CD14-positive monocyte (primary cell): Measurements from ENCODE around the gene KRTAP5-5. TPM values are rescaled to one million over a fixed set of nuclear protein-coding genes. Genes with fewer than 3 reads are reported as not detected.

Experiments used
- DNase-seq, 3 donors: peaks; one replicate each; pipeline ENCODE4 v3.0.0-alpha.2; 2011 to 2022
- H2AFZ ChIP-seq: 2 replicates; pipeline ENCODE4 v1.6.0; 2012; ENCODE audit warnings: mild to moderate bottlenecking, low read depth, low read length, inconsistent platforms; ENCODE audit not compliant: insufficient read depth, poor library complexity, severe bottlenecking
- H3K27ac ChIP-seq, 2 donors: 1 replicate in 1 of 2; 2 replicates in 1 of 2; pipeline ENCODE4 v1.5.1; 2012 to 2013; ENCODE audit warnings: low read length in 2 of 2, control low read depth in 1 of 2, inconsistent platforms in 1 of 2, low read depth in 1 of 2, mild to moderate bottlenecking in 1 of 2
- H3K27me3 ChIP-seq, 2 donors: one replicate each; pipeline versions ENCODE4 v1.6.0 to v1.6.1; 2011 to 2013; ENCODE audit warnings: low read length in 2 of 2; ENCODE audit not compliant: control insufficient read depth in 2 of 2, insufficient read depth in 2 of 2
- H3K36me3 ChIP-seq, 2 donors: replicated peaks in 1 of 2; 1 replicate in 1 of 2; 2 replicates in 1 of 2; pipeline versions ENCODE4 v1.5.1 to v1.6.1; 2012 to 2013; ENCODE audit warnings: low read length in 2 of 2, control low read depth in 1 of 2, inconsistent platforms in 1 of 2, mild to moderate bottlenecking in 1 of 2; ENCODE audit not compliant: insufficient read depth in 2 of 2, control insufficient read depth in 1 of 2
- H3K4me1 ChIP-seq, 2 donors: 1 replicate in 1 of 2; 2 replicates in 1 of 2; pipeline versions ENCODE4 v1.5.1 to v1.6.1; 2012 to 2013; ENCODE audit warnings: low read length in 2 of 2, control low read depth in 1 of 2, inconsistent platforms in 1 of 2, mild to moderate bottlenecking in 1 of 2, moderate library complexity in 1 of 2; ENCODE audit not compliant: insufficient read depth in 2 of 2, control insufficient read depth in 1 of 2
- H3K4me2 ChIP-seq: replicated peaks from 2 replicates; pipeline ENCODE3; 2012; ENCODE audit warnings: low read length, moderate library complexity, mild to moderate bottlenecking; ENCODE audit not compliant: poor library complexity, severe bottlenecking; ENCODE audit errors: extremely low read depth
- H3K4me3 ChIP-seq, 3 experiments: fragments of 200-600 bp in 1 of 3; sonication (generic) in 1 of 3; replicated peaks in 1 of 3; 1 replicate in 2 of 3; 2 replicates in 1 of 3; pipeline ENCODE4 v1.5.1; 2011 to 2013; ENCODE audit warnings: low read length in 3 of 3, mild to moderate bottlenecking in 3 of 3, control low read depth in 2 of 3, low read depth in 2 of 3, inconsistent platforms in 1 of 3, moderate library complexity in 1 of 3
- H3K79me2 ChIP-seq: 2 replicates; pipeline ENCODE4 v1.6.0; 2012; ENCODE audit warnings: mild to moderate bottlenecking, control low read depth, inconsistent platforms, low read length, moderate library complexity; ENCODE audit not compliant: insufficient read depth
- H3K9ac ChIP-seq: 2 replicates; pipeline ENCODE4 v1.6.0; 2017; ENCODE audit warnings: low read length, mild to moderate bottlenecking; ENCODE audit not compliant: insufficient read depth, poor library complexity, severe bottlenecking
- H3K9me3 ChIP-seq, 2 donors: replicated peaks in 1 of 2; 1 replicate in 1 of 2; 2 replicates in 1 of 2; pipeline versions ENCODE4 v1.5.1 to v1.6.1; 2012 to 2013; ENCODE audit warnings: low read length in 2 of 2, control low read depth in 1 of 2; ENCODE audit not compliant: control insufficient read depth in 1 of 2, insufficient read depth in 1 of 2
- H4K20me1 ChIP-seq: 2 replicates; pipeline ENCODE4 v1.6.0; 2012; ENCODE audit warnings: mild to moderate bottlenecking, low read length, control low read depth, moderate library complexity; ENCODE audit not compliant: insufficient read depth
- H3K27ac Mint-ChIP-seq, 7 donors: one replicate each; pipeline ENCODE4 v1.8.0; 2020; ENCODE audit warnings: mild to moderate bottlenecking in 7 of 7, mixed read lengths in 7 of 7, moderate library complexity in 6 of 7, inconsistent platforms in 2 of 7
- H3K27me3 Mint-ChIP-seq, 3 donors: one replicate each; pipeline ENCODE4 v1.8.0; 2021 to 2022; ENCODE audit warnings: low read depth in 3 of 3, mild to moderate bottlenecking in 3 of 3, mixed read lengths in 3 of 3, moderate library complexity in 3 of 3, inconsistent platforms in 1 of 3
- H3K36me3 Mint-ChIP-seq, 2 donors: one replicate each; pipeline ENCODE4 v1.8.0; 2020; ENCODE audit warnings: mixed read lengths in 2 of 2, inconsistent platforms in 1 of 2, mild to moderate bottlenecking in 1 of 2
- H3K4me1 Mint-ChIP-seq: one replicate; pipeline ENCODE4 v1.8.0; 2020; ENCODE audit warnings: mild to moderate bottlenecking, mixed read lengths
- H3K4me3 Mint-ChIP-seq, 2 donors: one replicate each; pipeline ENCODE4 v1.8.0; 2020; ENCODE audit warnings: mild to moderate bottlenecking in 2 of 2, mixed read lengths in 2 of 2, moderate library complexity in 1 of 2
- H3K9me3 Mint-ChIP-seq, 7 donors: one replicate each; pipeline ENCODE4 v1.8.0; 2020 to 2022; ENCODE audit warnings: mixed read lengths in 7 of 7, mild to moderate bottlenecking in 6 of 7, moderate library complexity in 6 of 7, inconsistent platforms in 2 of 7
- WGBS: methylation state at CpG from one replicate; pipeline ENCODE4 v1.1.5; 2013; ENCODE audit warnings: missing lambda C conversion rate; ENCODE audit not compliant: insufficient coverage; 5-methylcytosine and 5-hydroxymethylcytosine counted together
- intact Hi-C, 2 donors: fragments of 100-400 bp; cut with micrococcal nuclease; formaldehyde crosslinking; loops; one replicate each; pipeline versions ENCODE4 v1.15.0 to v1.15.1; 2023
- polyA plus RNA-seq, 3 donors: library from polyadenylated mRNA; depleted of rRNA in 1 of 3; unstranded in 2 of 3; stranded (reverse) in 1 of 3; fragments of 300-500 nt in 2 of 3; fragments of >200 nt in 1 of 3; fragmentation: Illumina TruSeq in 2 of 3; gene quantifications; 1 replicate in 2 of 3; 2 replicates in 1 of 3; pipeline ENCODE4 v1.2.3, GENCODE V29; 2012 to 2021
- TF ChIP-seq, protein P1 (sequence below): fragments of 200-600 bp; IDR thresholded peaks from one replicate; pipeline ENCODE4 v1.8.0; 2022; ENCODE audit warnings: antibody characterized with exemption, mild to moderate bottlenecking

The KRTAP5-5 gene
- polyA plus RNA-seq, 3 donors = not detected

DNA sequence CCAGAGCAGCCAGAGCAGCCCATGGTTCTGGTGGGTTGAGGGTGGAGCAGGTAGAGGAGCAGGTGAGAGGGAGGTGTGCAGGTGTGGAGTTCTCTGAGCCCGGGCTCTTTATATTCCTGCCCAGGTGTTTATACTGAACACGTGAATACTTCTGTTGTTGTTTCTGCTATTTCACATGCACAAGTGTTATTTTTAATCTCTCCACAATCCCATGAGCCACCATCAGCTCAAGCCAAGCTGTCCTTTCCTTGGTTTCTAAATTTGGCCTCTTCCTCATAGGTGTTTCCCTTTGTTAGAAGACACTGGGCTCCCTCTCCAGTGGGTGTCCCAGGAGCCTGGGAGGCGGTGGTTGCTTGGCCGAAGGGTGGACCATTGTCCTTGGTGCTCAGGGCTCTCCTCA is 21.2 kb upstream of the KRTAP5-5 start, which contains the start of gene KRTAP5-3:
KRTAP5-3 (minus strand) TSS at position 101 of the 400 bp plus-strand sequence; CDS start at position 23, 78 bp downstream.
- Mint-ChIP-seq H3K4me3 (no peak within 1 kb of the TSS), H3K27ac (peak within 1 kb of the TSS in 1 of 7 donors; percentile 43), H3K4me1 (no peaks in the 10 kb centered on the region), H3K36me3 (no peaks in the 10 kb centered on the region), H3K27me3 (peaks cover 13 to 26% (median 25%) of the 10 kb centered on the region in 3 donors), H3K9me3 (peaks cover 0 to 8% (median 4%) of the 10 kb centered on the region in 7 donors)
- Histone ChIP-seq H3K27me3 (peaks cover 0 to 3% of the 10 kb centered on the region in 2 donors), H3K27ac (no peak within 1 kb of the TSS), H2AFZ (no peak within 1 kb of the TSS), H3K79me2 (no peaks in the 10 kb centered on the region), H3K4me1 (no peaks in the 10 kb centered on the region), H3K4me2 (no peak within 1 kb of the TSS), H3K9me3 (no peaks in the 10 kb centered on the region), H3K4me3 (no peak within 1 kb of the TSS), H3K36me3 (no peaks in the 10 kb centered on the region), H4K20me1 (no peaks in the 10 kb centered on the region), H3K9ac (no peak within 1 kb of the TSS)
- intact Hi-C loops = no loop called here
- WGBS = 92% methylated on average over 2 of the region's 4 CpGs
- TF ChIP-seq, protein P1, sequence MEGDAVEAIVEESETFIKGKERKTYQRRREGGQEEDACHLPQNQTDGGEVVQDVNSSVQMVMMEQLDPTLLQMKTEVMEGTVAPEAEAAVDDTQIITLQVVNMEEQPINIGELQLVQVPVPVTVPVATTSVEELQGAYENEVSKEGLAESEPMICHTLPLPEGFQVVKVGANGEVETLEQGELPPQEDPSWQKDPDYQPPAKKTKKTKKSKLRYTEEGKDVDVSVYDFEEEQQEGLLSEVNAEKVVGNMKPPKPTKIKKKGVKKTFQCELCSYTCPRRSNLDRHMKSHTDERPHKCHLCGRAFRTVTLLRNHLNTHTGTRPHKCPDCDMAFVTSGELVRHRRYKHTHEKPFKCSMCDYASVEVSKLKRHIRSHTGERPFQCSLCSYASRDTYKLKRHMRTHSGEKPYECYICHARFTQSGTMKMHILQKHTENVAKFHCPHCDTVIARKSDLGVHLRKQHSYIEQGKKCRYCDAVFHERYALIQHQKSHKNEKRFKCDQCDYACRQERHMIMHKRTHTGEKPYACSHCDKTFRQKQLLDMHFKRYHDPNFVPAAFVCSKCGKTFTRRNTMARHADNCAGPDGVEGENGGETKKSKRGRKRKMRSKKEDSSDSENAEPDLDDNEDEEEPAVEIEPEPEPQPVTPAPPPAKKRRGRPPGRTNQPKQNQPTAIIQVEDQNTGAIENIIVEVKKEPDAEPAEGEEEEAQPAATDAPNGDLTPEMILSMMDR = no peak
- DNase-seq = no peak

DNA sequence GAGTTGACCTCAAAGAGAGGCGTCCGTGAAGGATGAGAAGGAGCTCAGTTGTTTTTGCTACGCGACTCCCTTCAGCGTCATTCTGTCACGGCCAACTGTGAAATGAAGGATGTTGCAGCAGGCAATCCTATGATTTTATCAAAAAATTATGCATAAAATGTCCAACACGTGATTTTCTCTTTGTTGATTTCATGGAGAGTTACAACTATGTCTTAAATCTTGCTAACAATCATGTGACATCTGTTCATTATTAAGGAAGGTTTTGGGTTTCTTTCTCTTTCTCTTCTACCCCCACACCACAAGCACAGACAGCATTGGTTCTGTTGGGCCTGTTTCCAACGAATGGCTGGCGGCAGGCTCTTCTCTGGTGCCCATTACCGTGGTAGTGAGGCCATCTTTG is 11.3 kb upstream of the KRTAP5-5 start:
- 100% methylated on average over 8 of the region's 10 CpGs for WGBS
- H3K4me1 ChIP-seq = no peaks in the 10 kb centered on the region
- H3K9ac ChIP-seq = no peak overlapping the region
- no peaks in the 10 kb centered on the region for H3K36me3 ChIP-seq
- H3K27me3 ChIP-seq = no peaks in the 10 kb centered on the region
- H3K4me3 ChIP-seq = no peak overlapping the region
- TF ChIP-seq, protein P1 = no peak
- no peak overlapping the region for H3K27ac Mint-ChIP-seq
- H3K36me3 Mint-ChIP-seq = no peaks in the 10 kb centered on the region
- no peaks in the 10 kb centered on the region for H3K79me2 ChIP-seq
- intact Hi-C loops = no loop called here
- H3K4me3 Mint-ChIP-seq = no peak overlapping the region
- H2AFZ ChIP-seq = no peak overlapping the region
- H3K27me3 Mint-ChIP-seq = peaks cover 16 to 26% (median 21%) of the 10 kb centered on the region in 3 donors
- no peaks in the 10 kb centered on the region for H4K20me1 ChIP-seq
- no peak overlapping the region for H3K27ac ChIP-seq
- H3K4me1 Mint-ChIP-seq = no peaks in the 10 kb centered on the region
- no peak overlapping the region for H3K4me2 ChIP-seq
- peaks cover 0 to 4% of the 10 kb centered on the region in 2 donors for H3K9me3 ChIP-seq
- no peak for DNase-seq
- H3K9me3 Mint-ChIP-seq = peaks cover 0 to 6% (median 2%) of the 10 kb centered on the region in 7 donors
